Cardiac fibroblast (primary cell): ENCODE results near the gene ABCG4.
A peak's percentile ranks its signal among the peaks of the same experiment; 100 is the strongest.
"Not testable (repeated sequence)": the region's sequence is repeated elsewhere in the genome, so short reads cannot be mapped to it uniquely, and the experiment has no call there.

Source experiments
- DNase-seq, 2 donors: peaks; one replicate each; pipeline versions ENCODE4 v3.0.0 to v3.0.0-alpha.2; 2010; ENCODE audit warnings: low read depth in 2 of 2
- H3K4me3 ChIP-seq, 2 donors: replicated peaks in 1 of 2; 1 replicate in 1 of 2; 2 replicates in 1 of 2; pipeline ENCODE4 v1.5.1; 2011; ENCODE audit warnings: low read depth in 2 of 2, low read length in 2 of 2, mild to moderate bottlenecking in 2 of 2, moderate library complexity in 1 of 2
- CTCF ChIP-seq: IDR thresholded peaks from one replicate; pipeline ENCODE4 v1.5.1; 2011; ENCODE audit warnings: low read depth, mild to moderate bottlenecking, low read length, inconsistent platforms

ABCG4 gene

GRCh38 chr11:119160151-119160550 is 11.3 kb downstream of the ABCG4 start:
- no peak overlapping the region for H3K4me3 ChIP-seq
- DNase-seq = no peak
- no peak for TF ChIP-seq CTCF

GRCh38 chr11:119161871-119162270 is 13.0 kb downstream of the ABCG4 start:
- TF ChIP-seq CTCF = no peak
- no peak overlapping the region for H3K4me3 ChIP-seq
- no peak for DNase-seq

- TF ChIP-seq CTCF = no peak
- H3K4me3 ChIP-seq = no peak overlapping the region
- peak; percentile 27 to 73 for DNase-seq
Observed at GRCh38 chr11:119166368-119167076, 17.7 kb downstream of the ABCG4 start.

- DNase-seq, H3K4me3 ChIP-seq: not testable (repeated sequence)
Observed at GRCh38 chr11:119167077-119167458, 18.2 kb downstream of the ABCG4 start.

- no peak for DNase-seq
- no peak for TF ChIP-seq CTCF
- no peak overlapping the region for H3K4me3 ChIP-seq
Observed at GRCh38 chr11:119167933-119168332, 19.1 kb downstream of the ABCG4 start.

GRCh38 chr11:119168471-119169281 is 19.8 kb downstream of the ABCG4 start, which contains the start of gene NLRX1:
Gene NLRX1 (plus strand): TSS chr11:119168725. CDS start chr11:119171404, 2,679 bp downstream.
- DNase-seq = peak; percentile 87 to 88
- peak; percentile 94 for TF ChIP-seq CTCF
- H3K4me3 ChIP-seq = peak within 1 kb of the TSS; percentile 43 to 71

- TF ChIP-seq CTCF = no peak
- peak overlapping the region; percentile 43 to 71 for H3K4me3 ChIP-seq
- DNase-seq = peak; percentile 36 to 40
Observed at GRCh38 chr11:119169282-119169719, 20.4 kb downstream of the ABCG4 start.
